GM18870 (cell line): ENCODE results near the gene DNMT1.

Experiments
- ATAC-seq: cut with Tn5 transposase; IDR thresholded peaks from one replicate; pipeline ENCODE4 v1.9.1; 2021; ENCODE audit warnings: moderate library complexity; ENCODE audit not compliant: unreplicated experiment

DNMT1 gene

DNA sequence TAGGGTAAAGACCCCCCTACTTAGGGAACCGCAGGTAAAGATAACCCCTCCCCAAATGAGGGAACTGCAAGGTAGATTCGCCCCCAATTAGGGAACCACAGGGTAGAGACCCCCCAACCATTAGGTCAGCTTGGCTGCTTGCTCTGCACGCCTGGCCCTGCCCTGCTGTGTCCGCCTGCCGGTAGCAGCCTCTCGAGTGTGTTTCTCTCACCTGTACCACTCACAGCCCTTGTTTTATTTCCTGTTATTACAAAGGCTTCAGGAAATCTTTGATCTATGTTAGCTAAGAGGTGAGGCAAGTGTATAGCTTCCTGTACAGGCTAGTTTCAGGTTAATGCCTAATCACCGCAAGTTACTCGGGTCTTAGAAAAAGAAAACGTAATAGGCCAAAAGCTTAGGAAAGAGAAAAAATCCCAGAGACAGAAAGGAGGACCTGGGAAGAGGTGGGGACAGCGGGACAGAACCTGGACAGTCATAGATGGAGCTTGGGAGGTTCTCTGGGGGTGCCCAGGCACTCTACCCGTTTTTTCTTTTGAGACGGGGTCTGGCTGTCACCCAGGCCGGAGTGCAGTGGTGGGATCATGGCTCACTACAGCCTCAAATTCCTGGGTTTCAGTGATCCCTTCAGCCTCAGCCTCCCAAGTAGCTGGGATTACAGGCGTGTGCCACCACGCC, 51.9 kb downstream of the DNMT1 start:
- ATAC-seq, result no peak

DNA sequence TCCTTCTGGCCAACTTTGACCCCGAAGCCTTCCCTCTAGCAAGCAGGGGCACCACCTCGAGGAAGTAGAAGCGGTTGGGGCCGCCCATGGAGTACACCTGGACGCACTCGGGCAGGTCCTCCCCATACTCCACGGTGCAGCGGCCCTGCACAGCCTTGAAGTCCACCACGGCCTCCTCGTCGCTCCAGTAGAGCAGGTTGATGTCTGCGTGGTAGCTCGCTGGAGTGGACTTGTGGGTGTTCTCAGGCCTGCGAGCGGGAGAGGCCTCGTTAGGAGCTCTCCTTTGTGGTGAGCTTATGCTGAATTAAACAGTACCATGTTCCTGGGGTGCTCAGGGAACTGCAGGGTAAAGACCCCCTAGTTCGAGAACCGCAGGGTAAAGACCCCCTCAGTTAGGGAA, 52.8 kb downstream of the DNMT1 start:
- no peak for ATAC-seq

DNA sequence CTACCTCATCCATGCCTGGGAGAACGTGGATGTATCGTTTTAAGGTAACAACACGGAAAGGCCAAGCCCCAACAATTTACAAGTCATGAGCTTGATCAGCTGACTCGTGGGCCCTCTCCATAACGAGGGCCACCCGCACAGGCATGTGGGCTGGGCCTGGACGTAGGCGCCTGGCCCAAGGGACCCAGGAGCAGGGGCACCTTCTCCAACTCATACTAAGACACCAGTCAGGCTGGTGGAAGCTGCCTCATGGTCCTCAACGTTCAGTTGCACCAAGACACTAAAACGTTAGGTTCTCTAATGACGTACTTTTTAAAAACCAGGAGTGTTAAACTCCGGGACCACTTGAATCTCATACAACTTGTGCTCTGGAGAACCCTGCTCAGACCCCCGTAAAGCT, 53.3 kb downstream of the DNMT1 start:
- ATAC-seq, result no peak

DNA sequence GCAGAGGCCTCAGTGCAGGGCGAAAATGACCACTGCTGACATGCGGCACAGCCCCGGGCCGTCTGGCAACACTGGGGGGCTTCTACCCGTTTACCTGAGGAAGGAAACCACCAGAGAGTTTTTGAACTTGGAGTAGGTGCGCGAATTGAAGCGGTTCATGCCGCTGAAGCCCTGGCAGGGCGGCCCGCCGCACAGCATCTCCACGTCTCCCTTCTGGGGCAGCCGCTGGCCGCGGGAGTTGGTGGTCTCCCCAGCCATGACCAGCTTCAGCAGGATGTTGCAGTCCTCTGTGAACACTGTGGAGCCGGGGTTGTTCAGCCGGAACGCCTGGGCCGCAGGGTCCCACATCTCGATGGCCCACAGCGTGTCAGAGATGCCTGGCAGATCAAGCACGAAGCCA, 54.8 kb downstream of the DNMT1 start:
- no peak for ATAC-seq

DNA sequence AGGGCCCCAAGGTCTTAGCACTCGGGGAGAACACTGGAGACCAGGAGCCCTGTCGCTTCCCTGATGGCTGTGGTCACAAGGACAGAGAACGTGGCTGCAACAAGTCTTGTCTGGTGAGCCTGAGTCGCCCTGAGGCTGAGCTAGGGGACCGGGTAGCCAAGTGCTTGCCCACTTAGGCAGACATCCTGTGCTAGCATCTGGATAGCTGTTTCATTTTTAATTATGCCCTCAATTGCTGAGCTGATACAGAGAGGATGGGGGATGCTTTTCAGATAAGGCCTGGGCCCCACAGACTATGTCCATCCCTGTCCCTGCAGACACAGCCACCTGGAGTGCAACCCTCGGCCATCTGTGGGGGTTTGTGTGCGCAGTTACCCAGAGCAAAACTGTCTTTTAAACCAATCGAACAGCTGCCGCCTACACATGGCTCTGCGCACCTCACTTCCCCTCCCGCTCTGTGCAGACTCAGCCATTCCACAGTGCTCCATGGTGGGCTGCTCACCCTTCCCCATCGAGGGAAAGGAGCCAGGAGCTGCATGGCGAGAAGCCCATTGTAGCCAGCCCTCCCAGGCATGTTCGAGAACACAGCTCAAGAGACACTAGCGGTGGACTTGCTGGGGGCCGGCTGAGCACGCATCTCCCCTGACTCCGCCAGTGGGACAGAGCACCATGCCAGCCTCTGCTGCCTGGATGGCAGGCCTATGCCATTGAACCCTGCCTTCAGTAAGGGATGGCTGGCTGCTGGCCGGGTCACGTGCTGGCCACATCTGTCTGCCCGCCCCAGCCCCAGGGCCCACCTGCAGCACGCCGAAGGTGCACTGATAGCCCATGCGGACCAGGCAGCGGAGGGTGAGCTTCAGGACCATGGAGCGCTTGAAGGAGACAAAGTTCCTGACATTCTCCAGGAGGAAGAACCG, 55.6 kb downstream of the DNMT1 start:
- no peak for ATAC-seq

DNA sequence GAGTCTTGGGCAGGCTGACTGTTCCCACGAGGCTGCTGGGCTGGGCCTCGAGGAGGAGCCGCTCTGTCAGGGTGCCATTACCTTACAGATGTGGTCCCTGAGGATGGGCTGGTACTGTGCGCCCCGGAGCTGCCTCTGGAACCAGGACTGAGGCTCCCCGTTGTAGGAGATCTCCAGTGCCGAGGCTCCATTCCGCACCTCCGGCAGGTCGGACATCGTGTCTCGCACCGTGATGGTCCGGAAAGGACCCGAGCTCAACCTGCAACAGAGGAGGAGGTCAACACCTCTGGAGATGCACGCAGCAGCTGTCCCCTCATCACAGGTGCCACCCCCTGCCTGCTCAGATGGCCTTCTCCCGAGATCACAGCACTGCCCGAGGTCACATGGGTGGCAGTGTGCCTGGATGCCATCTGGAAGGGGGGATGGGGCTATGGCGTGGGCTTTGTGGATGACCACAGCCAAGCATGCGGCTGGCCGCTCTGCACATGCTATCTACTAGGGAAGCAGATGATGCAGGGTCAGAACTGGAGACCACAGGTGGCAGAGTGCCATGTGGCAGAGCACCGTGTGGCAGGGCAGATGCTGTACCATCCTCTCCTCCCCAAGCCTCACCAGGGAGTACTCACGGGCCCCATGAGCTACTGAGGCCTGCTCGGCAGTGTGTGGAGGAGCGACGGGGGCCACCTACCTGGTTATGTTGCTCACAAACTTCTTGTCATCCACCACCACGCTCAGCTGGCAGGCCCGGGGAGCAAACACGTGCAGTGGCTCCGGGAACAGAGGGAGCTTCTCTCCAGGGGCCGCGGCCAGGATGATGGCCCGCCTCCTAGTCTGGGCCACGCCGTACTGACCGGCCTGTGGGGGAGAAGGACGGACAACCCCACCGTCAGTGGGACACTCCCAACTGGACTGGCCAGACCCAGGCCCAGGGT, 56.7 kb downstream of the DNMT1 start:
- no peak for ATAC-seq

DNA sequence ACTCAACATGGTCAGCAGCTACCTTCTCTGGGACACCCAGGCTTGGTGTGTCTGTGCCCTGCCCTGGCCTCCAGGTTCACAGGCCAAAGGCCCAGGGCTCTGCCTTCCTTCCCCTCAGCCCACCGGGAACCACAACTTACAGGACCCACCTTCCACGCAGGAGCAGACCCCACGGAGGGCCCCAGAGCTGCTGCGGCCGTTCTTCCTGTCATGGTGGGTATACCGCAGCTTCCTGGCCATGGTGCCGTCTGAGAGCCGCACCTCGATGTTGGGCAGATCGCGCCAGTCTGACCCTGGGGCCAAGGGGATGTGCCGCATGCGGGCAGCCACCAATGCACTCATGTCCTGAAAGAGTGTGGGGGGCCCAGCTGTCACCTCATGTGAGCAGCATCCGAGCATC, 57.8 kb downstream of the DNMT1 start:
- no peak for ATAC-seq

DNA sequence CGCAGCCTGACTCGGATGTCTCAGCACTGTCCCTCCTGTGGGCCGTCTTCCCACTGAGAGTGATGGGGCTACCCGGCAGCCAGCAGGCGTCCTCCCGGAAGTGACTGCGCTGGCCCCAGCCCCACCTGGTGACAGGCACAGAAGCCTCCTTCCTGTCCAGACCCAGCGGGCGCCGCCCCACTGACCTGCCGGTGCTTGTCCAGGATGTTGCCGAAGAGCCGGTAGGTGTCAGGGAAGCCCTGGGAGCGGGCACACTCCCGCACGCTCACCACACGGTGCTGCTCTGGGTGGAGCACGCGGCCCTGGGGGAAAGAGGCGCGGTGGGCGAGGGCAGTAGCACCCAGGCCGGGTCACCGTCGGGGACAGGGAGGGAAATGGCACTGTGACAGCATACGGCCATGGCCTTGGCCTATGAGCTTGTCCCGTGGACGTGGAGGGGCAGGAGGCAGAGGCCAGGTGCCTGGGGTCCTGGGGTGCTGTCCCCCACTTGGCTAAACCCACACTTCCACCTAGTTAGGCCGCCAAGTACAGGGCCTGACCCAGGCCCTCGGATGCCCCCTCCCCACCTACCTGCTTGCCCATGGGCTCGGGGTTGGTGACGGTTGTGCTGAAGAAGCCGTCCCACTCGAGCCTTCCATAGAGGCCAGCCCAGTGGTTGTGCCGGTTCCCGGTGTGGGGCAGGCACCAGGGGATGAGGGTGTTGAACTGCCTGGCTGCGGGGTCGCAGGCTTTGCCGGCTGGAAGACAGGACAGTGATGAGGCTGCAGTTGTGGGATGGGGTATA, 59.0 kb downstream of the DNMT1 start:
- ATAC-seq, result no peak

DNA sequence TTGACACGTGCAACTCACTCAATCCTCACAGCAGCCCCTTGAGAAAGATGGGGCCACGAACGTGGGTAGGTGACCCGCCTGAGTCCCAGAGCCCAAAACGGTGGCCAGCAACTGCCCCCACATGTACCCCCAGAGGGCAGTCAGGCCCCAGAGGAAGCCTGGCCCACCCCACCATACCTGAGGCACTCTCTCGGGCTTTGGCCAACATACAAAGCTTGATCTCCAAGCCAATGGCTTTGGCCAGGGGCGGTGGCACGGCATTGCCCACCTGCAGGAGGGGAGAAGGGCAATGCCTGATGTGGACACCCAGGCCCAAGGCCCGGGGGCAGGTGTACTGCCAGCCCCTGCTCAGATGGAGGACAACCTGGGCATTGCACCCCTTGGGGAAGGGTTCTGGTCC, 60.7 kb downstream of the DNMT1 start:
- ATAC-seq, result no peak

DNA sequence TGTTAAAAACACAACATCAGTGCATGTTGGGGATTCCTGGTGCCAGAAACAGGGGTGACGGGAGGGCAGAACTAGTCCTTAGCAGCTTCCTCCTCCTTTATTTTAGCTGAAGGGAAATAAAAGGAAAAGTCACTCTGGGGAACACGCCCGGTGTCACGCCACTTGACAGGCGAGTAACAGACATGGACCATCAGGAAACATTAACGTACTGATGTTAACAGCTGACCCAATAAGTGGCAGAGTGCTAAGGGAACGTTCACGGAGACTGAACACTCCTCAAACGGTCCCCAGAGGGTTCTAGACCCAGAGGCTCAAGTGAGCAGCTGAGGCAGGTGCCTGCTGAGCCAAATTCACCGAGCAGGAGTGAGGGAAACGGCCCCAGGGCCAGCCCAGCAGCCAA, 61.2 kb downstream of the DNMT1 start:
- no peak for ATAC-seq

DNA sequence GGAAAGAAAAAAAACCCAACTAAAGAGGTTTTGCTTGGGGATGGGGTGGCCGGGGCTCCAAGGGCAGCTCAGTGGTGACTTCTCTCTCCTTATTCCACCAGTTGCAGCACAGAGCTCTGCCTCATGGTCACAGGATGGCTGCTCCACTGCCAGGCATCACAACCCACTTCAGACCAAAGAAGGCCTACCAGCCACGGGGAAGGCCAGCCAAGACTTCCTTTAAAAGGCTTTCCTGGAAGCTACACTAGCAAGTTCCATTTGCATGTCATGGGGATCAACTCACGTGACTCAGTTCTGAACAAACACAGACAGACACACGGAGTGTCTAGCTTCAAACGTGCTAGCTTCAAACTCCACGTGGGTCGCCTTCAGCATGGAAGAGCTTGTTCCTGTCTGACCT, 61.8 kb downstream of the DNMT1 start:
- no peak for ATAC-seq

DNA sequence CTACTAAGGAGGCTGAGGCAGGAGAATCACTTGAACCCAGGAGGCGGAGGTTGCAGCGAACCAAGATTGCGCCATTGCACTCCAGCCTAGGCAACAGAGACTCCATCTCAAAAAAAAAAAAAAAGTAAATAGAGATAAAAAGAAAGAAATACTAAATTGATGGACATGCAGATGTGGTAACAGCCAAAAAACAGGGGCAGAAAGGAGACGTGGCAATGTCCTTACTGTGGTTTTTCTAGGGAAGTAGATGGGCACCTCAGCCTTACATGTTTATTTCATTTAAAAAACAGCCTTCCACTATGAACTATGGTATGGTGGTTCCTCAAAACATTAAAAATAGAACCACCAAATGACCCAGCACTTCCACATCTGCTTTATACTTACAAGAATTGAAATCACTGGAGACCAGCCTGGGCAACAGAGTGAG, 68.5 kb downstream of the DNMT1 start:
- ATAC-seq, result no peak

DNA sequence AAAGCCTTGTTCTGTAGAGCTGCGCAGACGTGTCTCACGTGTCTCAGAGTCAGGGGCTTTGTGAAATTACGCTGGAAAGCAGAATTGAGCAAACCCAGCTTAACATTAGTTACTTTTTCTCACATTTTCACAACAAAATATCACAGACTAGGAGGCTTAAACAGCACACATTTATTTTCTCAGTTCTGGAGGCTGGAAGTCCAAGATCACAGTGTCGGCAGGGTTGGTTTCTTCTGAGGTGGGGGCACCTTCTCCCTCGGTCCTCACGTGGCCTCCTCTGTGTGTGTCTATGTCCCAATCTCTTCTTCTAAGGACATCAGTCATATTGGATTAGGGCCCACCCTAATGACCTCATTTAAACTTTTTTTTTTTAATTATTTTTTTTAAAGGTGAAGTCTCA, 70.3 kb downstream of the DNMT1 start:
- no peak for ATAC-seq

DNA sequence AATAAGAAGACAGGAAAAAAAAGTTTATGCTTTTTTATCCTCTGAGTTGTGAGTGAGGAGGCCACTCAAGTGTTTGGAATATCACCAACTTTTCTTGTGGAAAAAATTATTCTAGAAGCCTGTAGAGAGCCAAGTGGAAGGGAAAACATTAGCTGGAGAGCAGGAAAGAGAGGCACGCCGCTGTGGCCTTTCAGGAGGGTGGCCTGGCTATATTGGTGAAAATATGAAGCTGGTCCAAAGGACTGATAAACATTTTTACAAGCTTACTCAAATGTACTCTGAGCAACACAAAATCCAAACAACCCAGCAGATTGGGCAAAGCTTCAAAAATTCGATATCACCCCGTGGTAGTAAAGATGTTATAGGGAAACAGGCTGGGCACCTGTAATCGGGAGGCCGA, 72.7 kb downstream of the DNMT1 start:
- no peak for ATAC-seq

DNA sequence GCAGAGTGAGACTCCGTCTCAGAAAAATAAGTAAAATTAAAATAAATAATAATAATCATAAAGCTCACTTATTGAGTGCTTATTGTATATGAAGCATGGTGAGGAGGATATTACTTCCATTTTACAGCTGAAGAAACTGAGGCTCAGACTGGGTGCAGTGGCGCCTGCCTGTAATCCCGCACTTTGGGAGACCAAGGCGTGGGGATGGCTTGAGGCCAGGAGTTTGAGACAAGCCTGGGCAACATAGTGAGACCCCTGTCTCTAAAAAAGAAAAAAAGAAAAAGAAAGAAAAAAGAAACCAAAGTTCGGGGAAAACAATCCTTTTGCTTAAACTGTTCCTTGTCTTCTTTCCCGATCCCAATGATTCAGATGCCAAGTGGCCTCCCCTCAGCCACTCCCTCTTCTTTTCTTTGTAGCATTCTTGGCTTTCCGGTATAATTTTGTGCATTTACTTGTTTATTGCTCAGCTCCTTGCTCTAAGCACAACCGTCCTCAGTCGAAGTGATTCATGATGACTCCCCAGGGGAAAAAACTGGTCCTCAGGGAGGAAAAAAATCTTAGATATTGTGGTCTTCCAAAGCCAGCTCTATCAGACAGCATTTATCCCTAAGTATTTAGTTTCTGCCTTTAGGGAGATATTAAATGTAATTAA, 74.1 kb downstream of the DNMT1 start:
- no peak for ATAC-seq

DNA sequence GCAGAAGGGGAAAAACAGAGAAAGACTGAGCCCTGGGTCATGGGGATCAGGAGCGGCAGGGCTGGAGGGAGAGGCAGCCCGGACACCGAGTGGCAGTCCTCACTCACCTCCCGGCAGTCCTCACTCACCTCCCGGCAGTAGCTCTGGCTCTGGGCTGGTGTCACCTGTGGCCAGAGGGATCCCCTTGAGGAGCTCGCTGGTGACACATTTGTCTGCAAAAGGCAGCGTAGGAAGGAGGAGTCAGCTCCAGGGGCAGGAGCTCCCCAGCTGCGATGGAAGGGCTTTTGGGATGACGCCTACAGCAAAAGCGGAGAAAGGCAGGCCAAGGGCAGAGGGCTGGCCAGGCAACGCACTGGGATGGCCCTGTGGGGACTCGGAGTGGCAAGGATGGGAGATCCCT, 75.8 kb downstream of the DNMT1 start:
- no peak for ATAC-seq

DNA sequence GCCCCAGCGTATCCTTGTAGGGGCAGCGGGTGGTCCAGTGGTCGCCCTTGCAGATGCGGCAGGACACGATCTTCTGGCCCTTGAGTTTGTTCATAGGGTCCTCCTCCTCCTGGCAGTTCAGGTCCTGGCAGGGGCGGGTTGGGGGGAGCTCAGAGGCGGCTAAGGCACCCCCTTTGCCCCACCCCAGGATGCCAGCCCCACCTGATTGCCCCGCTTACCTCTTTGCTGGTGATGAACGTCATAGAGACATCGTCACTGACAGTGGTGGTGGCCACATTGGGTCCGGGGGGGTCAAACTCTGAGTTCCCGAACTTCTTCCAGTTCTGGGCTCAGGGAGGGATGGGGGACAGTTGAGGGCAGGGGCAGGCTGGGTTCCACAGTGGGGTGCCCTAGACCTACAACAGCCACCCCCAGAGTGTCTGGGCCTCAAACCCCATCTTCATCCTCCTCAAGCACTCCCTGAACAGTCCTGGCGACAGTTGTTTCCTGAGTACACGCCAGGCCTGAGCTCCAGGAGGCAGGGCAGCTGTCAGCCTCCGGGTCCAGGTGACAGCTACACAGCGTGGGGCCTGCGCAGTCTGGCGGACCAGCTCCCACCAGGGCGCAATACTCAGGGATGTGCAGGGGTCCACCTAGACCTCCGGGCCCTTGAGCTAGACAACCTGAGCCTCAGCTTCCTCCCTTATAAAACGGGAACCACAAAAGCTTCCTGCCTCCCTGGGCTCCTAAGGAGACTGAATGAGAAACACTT, 77.7 kb downstream of the DNMT1 start:
- ATAC-seq, result no peak

DNA sequence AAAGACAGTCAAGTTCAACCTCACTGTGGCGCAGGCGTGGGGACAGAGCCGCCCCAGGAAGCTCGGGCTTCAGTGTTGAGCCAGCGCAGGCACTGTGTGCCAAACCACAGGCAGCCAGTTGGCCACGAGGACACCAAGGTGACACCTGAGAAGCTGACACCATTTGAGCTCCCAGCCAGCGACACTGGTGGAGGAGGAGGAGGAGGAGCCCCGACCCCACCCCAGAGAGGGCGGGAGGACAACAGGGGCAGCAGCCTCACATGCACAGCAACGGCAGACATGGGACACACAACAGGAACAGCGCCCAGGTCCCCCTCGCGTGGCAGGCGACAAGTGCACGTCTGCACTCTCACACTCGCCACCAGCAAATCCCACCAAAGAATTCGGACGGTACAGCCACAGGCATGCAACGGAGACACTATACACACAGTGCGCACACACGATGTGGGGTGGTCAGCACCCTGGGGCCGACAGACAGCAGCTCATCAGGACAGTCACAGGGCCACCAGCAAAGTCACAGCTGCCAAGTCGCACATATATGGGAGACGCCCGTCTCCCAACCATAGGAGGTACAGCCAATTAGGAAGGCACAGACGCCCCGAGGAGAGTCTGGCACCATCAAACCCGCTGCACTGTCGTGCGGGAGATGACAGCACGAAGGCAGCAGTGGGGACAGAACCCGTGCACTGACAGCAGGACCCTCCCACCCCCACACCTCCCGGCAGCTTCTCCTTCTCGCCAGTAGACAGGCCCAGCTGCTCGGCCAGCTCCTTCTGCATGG, 78.5 kb downstream of the DNMT1 start:
- ATAC-seq, result no peak
